ENCODE data around the gene ABCG1. TPM values are rescaled to one million over a fixed set of nuclear protein-coding genes. Genes with fewer than 3 reads are reported as not detected.

Gene ABCG1
- total RNA-seq, 4 donors from 2014 or later: 32.0 to 54.0 (median 35.2) TPM

GRCh38 chr21:42313501-42313969 lies 94.6 kb downstream of the ABCG1 start:
- no peak overlapping the region for H3K4me3 ChIP-seq
- H3K27ac ChIP-seq: no peak overlapping the region
- peak in 1 of 2 donors; percentile 74 for DNase-seq (ENCODE audit: low spot score in 2 of 2)

GRCh38 chr21:42314616-42315295 lies 95.8 kb downstream of the ABCG1 start:
- Histone ChIP-seq H3K9me3 (no peaks in the 10 kb centered on the region), H3K4me1 (peaks cover 5% of the 10 kb centered on the region), H3K36me3 (no peaks in the 10 kb centered on the region), H3K27me3 (peaks cover 7% of the 10 kb centered on the region), H3K27ac (no peak overlapping the region), H3K4me3 (no peak overlapping the region)
- TF ChIP-seq POLR2AphosphoS5 (IDR thresholded peaks at IDR 0.05): no peak
- no peak for TF ChIP-seq POLR2A (IDR thresholded peaks at IDR 0.05)
- no peak for TF ChIP-seq CTCF (IDR thresholded peaks at IDR 0.05)
- no peak for TF ChIP-seq EP300 (IDR thresholded peaks at IDR 0.05)
- no peak for DNase-seq (ENCODE audit: low spot score in 2 of 2)
- 80% methylated on average over 5 of the region's 6 CpGs for WGBS

More at GRCh38 chr21:42313501-42313969, 94.6 kb downstream of the ABCG1 start:
- peaks cover 9% of the 10 kb centered on the region for H3K4me1 ChIP-seq
- no peaks in the 10 kb centered on the region for H3K9me3 ChIP-seq
- no peak for TF ChIP-seq EP300 (IDR thresholded peaks at IDR 0.05)
- no peak for TF ChIP-seq CTCF (IDR thresholded peaks at IDR 0.05)
- no peak for TF ChIP-seq POLR2AphosphoS5 (IDR thresholded peaks at IDR 0.05)
- TF ChIP-seq POLR2A (IDR thresholded peaks at IDR 0.05): no peak
- no peaks in the 10 kb centered on the region for H3K36me3 ChIP-seq
- 51% methylated on average over 9 of the region's 13 CpGs for WGBS
- H3K27me3 ChIP-seq: peaks cover 7% of the 10 kb centered on the region

- Histone ChIP-seq H3K4me3 (no peak within 1 kb of the TSS), H3K27me3 (peaks cover 5% of the 10 kb centered on the region), H3K36me3 (no peaks in the 10 kb centered on the region), H3K9me3 (no peaks in the 10 kb centered on the region), H3K4me1 (peaks cover under 1% of the 10 kb centered on the region), H3K27ac (no peak within 1 kb of the TSS)
- TF ChIP-seq POLR2AphosphoS5 (IDR thresholded peaks at IDR 0.05) (no peak), POLR2A (IDR thresholded peaks at IDR 0.05) (no peak), EP300 (IDR thresholded peaks at IDR 0.05) (no peak), CTCF (IDR thresholded peaks at IDR 0.05) (no peak)
- WGBS: 73% methylated on average over 13 of the region's 15 CpGs
- DNase-seq (ENCODE audit: low spot score in 2 of 2): no peak
Measured at GRCh38 chr21:42315296-42315891, 96.5 kb downstream of the ABCG1 start, which contains the start of gene TFF3. Gene TFF3, minus strand, starts transcription at chr21:42315409. Its CDS starts 35 bp downstream, at chr21:42315374.

GRCh38 chr21:42316891-42317290 lies 98.0 kb downstream of the ABCG1 start:
- H3K27ac ChIP-seq: no peak overlapping the region
- WGBS: 100% methylated on average over 2 of the region's 16 CpGs
- TF ChIP-seq CTCF (IDR thresholded peaks at IDR 0.05) (no peak), EP300 (IDR thresholded peaks at IDR 0.05) (no peak), POLR2AphosphoS5 (IDR thresholded peaks at IDR 0.05) (no peak), POLR2A (IDR thresholded peaks at IDR 0.05) (no peak)
- H3K27me3 ChIP-seq: peaks cover 5% of the 10 kb centered on the region
- H3K36me3 ChIP-seq: no peaks in the 10 kb centered on the region
- no peak for DNase-seq (ENCODE audit: low spot score in 2 of 2)
- no peak overlapping the region for H3K4me3 ChIP-seq
- no peaks in the 10 kb centered on the region for H3K4me1 ChIP-seq
- H3K9me3 ChIP-seq: no peaks in the 10 kb centered on the region

GRCh38 chr21:42317341-42317741 lies 98.4 kb downstream of the ABCG1 start:
- H3K27ac ChIP-seq: no peak overlapping the region
- no peak overlapping the region for H3K4me3 ChIP-seq
- TF ChIP-seq POLR2AphosphoS5 (IDR thresholded peaks at IDR 0.05) (no peak), CTCF (IDR thresholded peaks at IDR 0.05) (no peak), POLR2A (IDR thresholded peaks at IDR 0.05) (no peak), EP300 (IDR thresholded peaks at IDR 0.05) (no peak)
- no peaks in the 10 kb centered on the region for H3K4me1 ChIP-seq
- peaks cover 5% of the 10 kb centered on the region for H3K27me3 ChIP-seq
- no peaks in the 10 kb centered on the region for H3K36me3 ChIP-seq
- WGBS: 72% methylated on average over 4 of the region's 8 CpGs
- H3K9me3 ChIP-seq: no peaks in the 10 kb centered on the region
- DNase-seq (ENCODE audit: low spot score in 2 of 2): no peak

All from suprapubic skin (tissue), 4 donors.